Measurements from ENCODE around the gene FOXN3. TPM values are rescaled to one million over a fixed set of nuclear protein-coding genes. Genes with fewer than 3 reads are reported as not detected.

FOXN3 gene
- polyA plus RNA-seq, 1 donor from 2014 or later, result 10.3 TPM

DNA sequence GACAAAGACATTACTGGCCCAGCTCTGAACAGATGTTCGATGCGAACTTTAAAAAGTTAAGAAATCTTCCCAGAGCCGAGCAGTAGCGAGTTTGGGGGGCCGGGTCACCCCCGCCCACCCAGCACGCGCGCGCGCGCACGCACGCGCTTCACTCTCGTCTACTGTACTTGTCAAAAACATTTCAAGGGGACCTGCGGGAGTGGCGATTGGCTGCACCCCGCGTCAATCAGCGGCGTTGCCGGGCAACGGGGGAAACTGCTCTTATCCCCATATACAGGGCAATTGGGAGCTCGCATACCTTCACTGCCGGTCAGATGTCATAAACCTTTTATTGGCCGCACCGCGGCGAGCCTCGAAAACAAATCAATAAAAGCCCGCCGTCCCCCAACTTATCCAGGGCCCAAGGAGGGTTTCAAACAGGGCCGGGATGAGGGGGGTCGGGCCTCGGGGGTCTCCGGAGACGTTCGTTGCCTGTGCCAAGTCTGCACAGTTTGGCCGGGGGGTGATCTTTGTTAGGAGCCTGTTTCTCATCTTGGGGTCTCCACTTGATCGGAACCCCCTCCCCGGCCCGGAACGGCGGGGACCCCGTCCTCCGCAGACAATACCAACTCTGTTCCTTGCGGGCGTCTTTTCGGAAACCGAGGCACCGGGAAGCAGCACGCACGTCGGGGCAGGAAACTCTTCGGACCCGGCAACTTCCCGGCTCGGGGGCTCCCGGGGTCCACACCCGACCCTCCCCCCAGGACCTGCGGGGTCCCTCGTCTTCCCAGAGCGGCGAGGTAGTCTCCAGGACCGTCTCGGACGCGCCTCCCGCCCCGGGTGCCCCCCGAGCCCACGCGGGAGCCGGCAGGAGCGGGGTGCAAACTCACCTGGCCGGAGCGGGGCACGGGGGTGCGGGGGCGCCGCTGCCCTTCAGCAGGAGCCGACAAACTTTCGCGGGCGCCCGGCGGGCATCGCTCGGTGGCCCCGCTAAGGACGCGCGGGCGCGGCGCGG, 734 bp downstream of the FOXN3 start:
- Histone ChIP-seq H2AFZ (ENCODE audit: low read depth, low read length) (peak overlapping the region; percentile 18), H3K4me3 (ENCODE audit: low read length) (peak overlapping the region; percentile 89), H3F3A (ENCODE audit: insufficient read depth, low read length, poor library complexity, severe bottlenecking) (no peaks in the 10 kb centered on the region), H3K4me2 (ENCODE audit: low read length) (peak overlapping the region; percentile 17), H3K27ac (ENCODE audit: low read length) (peak overlapping the region; percentile 64), H3K79me2 (replicated peaks; ENCODE audit: insufficient read depth, low read length) (peaks cover 22% of the 10 kb centered on the region), H3K9ac (ENCODE audit: low read length) (peak overlapping the region; percentile 79), H4K20me1 (ENCODE audit: insufficient read depth) (no peaks in the 10 kb centered on the region), H3K36me3 (ENCODE audit: insufficient read depth, low read length) (peaks cover under 1% of the 10 kb centered on the region), H3K9me2 (ENCODE audit: insufficient read depth, low read length) (no peaks in the 10 kb centered on the region), H3K27me3 (ENCODE audit: insufficient read depth, low read depth, low read length) (no peaks in the 10 kb centered on the region), H3K9me3 (ENCODE audit: low read length) (no peaks in the 10 kb centered on the region)
- peak; percentile 37 for TF ChIP-seq TAF1 (IDR thresholded peaks at IDR 0.05; ENCODE audit: low read depth)
- TF ChIP-seq, protein P1, sequence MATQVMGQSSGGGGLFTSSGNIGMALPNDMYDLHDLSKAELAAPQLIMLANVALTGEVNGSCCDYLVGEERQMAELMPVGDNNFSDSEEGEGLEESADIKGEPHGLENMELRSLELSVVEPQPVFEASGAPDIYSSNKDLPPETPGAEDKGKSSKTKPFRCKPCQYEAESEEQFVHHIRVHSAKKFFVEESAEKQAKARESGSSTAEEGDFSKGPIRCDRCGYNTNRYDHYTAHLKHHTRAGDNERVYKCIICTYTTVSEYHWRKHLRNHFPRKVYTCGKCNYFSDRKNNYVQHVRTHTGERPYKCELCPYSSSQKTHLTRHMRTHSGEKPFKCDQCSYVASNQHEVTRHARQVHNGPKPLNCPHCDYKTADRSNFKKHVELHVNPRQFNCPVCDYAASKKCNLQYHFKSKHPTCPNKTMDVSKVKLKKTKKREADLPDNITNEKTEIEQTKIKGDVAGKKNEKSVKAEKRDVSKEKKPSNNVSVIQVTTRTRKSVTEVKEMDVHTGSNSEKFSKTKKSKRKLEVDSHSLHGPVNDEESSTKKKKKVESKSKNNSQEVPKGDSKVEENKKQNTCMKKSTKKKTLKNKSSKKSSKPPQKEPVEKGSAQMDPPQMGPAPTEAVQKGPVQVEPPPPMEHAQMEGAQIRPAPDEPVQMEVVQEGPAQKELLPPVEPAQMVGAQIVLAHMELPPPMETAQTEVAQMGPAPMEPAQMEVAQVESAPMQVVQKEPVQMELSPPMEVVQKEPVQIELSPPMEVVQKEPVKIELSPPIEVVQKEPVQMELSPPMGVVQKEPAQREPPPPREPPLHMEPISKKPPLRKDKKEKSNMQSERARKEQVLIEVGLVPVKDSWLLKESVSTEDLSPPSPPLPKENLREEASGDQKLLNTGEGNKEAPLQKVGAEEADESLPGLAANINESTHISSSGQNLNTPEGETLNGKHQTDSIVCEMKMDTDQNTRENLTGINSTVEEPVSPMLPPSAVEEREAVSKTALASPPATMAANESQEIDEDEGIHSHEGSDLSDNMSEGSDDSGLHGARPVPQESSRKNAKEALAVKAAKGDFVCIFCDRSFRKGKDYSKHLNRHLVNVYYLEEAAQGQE (IDR thresholded peaks at IDR 0.05; ENCODE audit: borderline replicate concordance), result no peak
- peak; percentile 65 for TF ChIP-seq SMC3 (conservative IDR thresholded peaks at IDR 0.05; ENCODE audit: poor library complexity)
- TF ChIP-seq MXI1 (conservative IDR thresholded peaks at IDR 0.05; ENCODE audit: poor library complexity, severe bottlenecking), result peak; percentile 54
- TF ChIP-seq EP300 (conservative IDR thresholded peaks at IDR 0.05; ENCODE audit: poor library complexity, severe bottlenecking), result peak; percentile 32
- TF ChIP-seq, protein P2, sequence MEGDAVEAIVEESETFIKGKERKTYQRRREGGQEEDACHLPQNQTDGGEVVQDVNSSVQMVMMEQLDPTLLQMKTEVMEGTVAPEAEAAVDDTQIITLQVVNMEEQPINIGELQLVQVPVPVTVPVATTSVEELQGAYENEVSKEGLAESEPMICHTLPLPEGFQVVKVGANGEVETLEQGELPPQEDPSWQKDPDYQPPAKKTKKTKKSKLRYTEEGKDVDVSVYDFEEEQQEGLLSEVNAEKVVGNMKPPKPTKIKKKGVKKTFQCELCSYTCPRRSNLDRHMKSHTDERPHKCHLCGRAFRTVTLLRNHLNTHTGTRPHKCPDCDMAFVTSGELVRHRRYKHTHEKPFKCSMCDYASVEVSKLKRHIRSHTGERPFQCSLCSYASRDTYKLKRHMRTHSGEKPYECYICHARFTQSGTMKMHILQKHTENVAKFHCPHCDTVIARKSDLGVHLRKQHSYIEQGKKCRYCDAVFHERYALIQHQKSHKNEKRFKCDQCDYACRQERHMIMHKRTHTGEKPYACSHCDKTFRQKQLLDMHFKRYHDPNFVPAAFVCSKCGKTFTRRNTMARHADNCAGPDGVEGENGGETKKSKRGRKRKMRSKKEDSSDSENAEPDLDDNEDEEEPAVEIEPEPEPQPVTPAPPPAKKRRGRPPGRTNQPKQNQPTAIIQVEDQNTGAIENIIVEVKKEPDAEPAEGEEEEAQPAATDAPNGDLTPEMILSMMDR (IDR thresholded peaks at IDR 0.05; ENCODE audit: poor library complexity, severe bottlenecking), result no peak
- TF ChIP-seq POLR2AphosphoS5 (IDR thresholded peaks at IDR 0.05), result peak; percentile 45
- TF ChIP-seq RAD21 (conservative IDR thresholded peaks at IDR 0.05), result peak; percentile 53
- TF ChIP-seq EZH2 (IDR thresholded peaks at IDR 0.05; ENCODE audit: borderline replicate concordance, insufficient read depth, low read length, poor library complexity, severe bottlenecking), result no peak

DNA sequence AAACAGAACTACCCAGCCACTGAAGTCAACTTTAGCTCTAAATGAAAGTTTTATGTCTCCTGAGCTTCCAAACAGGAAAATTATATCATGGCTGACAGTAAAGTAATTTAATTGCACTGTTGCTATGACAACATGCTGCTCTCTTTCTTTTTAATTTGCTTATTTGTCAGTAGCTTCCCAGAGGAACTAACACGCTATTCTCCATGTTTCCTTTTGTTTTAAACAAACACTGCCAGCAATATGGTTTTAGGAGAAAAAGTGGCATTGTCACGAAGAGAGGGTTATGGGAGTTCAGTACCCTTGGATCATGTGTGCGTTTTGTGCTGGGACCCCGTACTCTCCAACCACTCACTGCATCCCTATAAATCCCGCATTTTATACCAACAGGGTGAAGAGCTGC, 1.9 kb downstream of the FOXN3 start:
- Histone ChIP-seq H3K4me3 (ENCODE audit: low read length) (peak overlapping the region; percentile 89), H3K36me3 (ENCODE audit: insufficient read depth, low read length) (peaks cover 8% of the 10 kb centered on the region), H3F3A (ENCODE audit: insufficient read depth, low read length, poor library complexity, severe bottlenecking) (no peaks in the 10 kb centered on the region), H3K9me2 (ENCODE audit: insufficient read depth, low read length) (no peaks in the 10 kb centered on the region), H2AFZ (ENCODE audit: low read depth, low read length) (no peak overlapping the region), H3K9ac (ENCODE audit: low read length) (peak overlapping the region; percentile 28), H3K79me2 (replicated peaks; ENCODE audit: insufficient read depth, low read length) (peaks cover 31% of the 10 kb centered on the region), H3K27ac (ENCODE audit: low read length) (peak overlapping the region; percentile 7), H3K4me2 (ENCODE audit: low read length) (no peak overlapping the region), H3K27me3 (ENCODE audit: insufficient read depth, low read depth, low read length) (no peaks in the 10 kb centered on the region), H4K20me1 (ENCODE audit: insufficient read depth) (no peaks in the 10 kb centered on the region), H3K9me3 (ENCODE audit: low read length) (no peaks in the 10 kb centered on the region)
- TF ChIP-seq SMC3 (conservative IDR thresholded peaks at IDR 0.05; ENCODE audit: poor library complexity) (no peak), RAD21 (conservative IDR thresholded peaks at IDR 0.05) (no peak), MXI1 (conservative IDR thresholded peaks at IDR 0.05; ENCODE audit: poor library complexity, severe bottlenecking) (no peak)

Data from neural cell (in vitro differentiated cells).